Gastroesophageal sphincter (tissue), 4 donors: ENCODE data around the gene CDYL2. TPM values are rescaled to one million over a fixed set of nuclear protein-coding genes. Genes with fewer than 3 reads are reported as not detected.

Experiments
- ATAC-seq: fragments of 150-250 bp; one replicate; pipeline ENCODE4 v1.9.1; 2016; ENCODE audit warnings: mild to moderate bottlenecking, moderate library complexity
- H3K27ac ChIP-seq, 4 donors: fragments of 200-600 bp; sonication (generic) in 3 of 4; 1 replicate in 3 of 4; 2 replicates in 1 of 4; pipeline ENCODE4 v1.5.1; 2016 to 2019
- H3K27me3 ChIP-seq: fragments of 200-600 bp; sonication (generic); one replicate; pipeline ENCODE4 v1.5.1; 2019
- H3K36me3 ChIP-seq, 2 donors: fragments of 200-600 bp; sonication (generic); one replicate each; pipeline ENCODE4 v1.5.1; 2019; ENCODE audit warnings: control low read depth in 1 of 2
- H3K4me1 ChIP-seq, 3 donors: fragments of 200-600 bp; sonication (generic); 1 replicate in 2 of 3; 2 replicates in 1 of 3; pipeline ENCODE4 v1.5.1; 2016 to 2019; ENCODE audit warnings: control low read depth in 2 of 3
- H3K4me3 ChIP-seq, 2 donors: fragments of 200-600 bp; sonication (generic); one replicate each; pipeline ENCODE4 v1.5.1; 2019; ENCODE audit warnings: mild to moderate bottlenecking in 1 of 2, moderate library complexity in 1 of 2
- H3K9me3 ChIP-seq, 3 donors: fragments of 200-600 bp; sonication (generic); one replicate each; pipeline ENCODE4 v1.5.1; 2017 to 2019; ENCODE audit warnings: control low read depth in 2 of 3
- EP300 ChIP-seq: sonication (generic); formaldehyde crosslinking; IDR thresholded peaks from one replicate; pipeline ENCODE4 v1.6.1; 2017; ENCODE audit warnings: antibody characterized with exemption, mild to moderate bottlenecking
- POLR2A ChIP-seq, 2 donors: fragments of 450-650 bp; IDR thresholded peaks; one replicate each; pipeline ENCODE4 v1.6.1; 2017; ENCODE audit warnings: antibody characterized with exemption in 2 of 2, mild to moderate bottlenecking in 2 of 2, moderate library complexity in 1 of 2
- POLR2AphosphoS5 ChIP-seq: sonication (generic); formaldehyde crosslinking; IDR thresholded peaks from one replicate; pipeline ENCODE4 v1.6.1; 2017; ENCODE audit warnings: antibody characterized with exemption
- WGBS, 2 donors: methylation state at CpG; one replicate each; pipeline ENCODE4 v1.1.5; 2018; ENCODE audit warnings: low coverage in 1 of 2; 5-methylcytosine and 5-hydroxymethylcytosine counted together
- total RNA-seq, 4 donors: library from RNA; depleted of rRNA; stranded (reverse); fragments of >200 nt; gene quantifications; one replicate each; pipeline ENCODE4 v1.1.0, GENCODE V29; 2016
- TF ChIP-seq, protein P1 (sequence below), 4 experiments: fragments of 200-600 bp in 2 of 4; fragments of 450-650 bp in 2 of 4; sonication (generic) in 1 of 4; IDR thresholded peaks; one replicate each; pipeline ENCODE4 v1.5.1; 2017 to 2019; ENCODE audit warnings: antibody characterized with exemption in 4 of 4, mild to moderate bottlenecking in 2 of 4, moderate library complexity in 2 of 4

Gene CDYL2
- total RNA-seq, 4 donors from 2014 or later, result 0.78 to 11.7 (median 3.2) TPM

DNA sequence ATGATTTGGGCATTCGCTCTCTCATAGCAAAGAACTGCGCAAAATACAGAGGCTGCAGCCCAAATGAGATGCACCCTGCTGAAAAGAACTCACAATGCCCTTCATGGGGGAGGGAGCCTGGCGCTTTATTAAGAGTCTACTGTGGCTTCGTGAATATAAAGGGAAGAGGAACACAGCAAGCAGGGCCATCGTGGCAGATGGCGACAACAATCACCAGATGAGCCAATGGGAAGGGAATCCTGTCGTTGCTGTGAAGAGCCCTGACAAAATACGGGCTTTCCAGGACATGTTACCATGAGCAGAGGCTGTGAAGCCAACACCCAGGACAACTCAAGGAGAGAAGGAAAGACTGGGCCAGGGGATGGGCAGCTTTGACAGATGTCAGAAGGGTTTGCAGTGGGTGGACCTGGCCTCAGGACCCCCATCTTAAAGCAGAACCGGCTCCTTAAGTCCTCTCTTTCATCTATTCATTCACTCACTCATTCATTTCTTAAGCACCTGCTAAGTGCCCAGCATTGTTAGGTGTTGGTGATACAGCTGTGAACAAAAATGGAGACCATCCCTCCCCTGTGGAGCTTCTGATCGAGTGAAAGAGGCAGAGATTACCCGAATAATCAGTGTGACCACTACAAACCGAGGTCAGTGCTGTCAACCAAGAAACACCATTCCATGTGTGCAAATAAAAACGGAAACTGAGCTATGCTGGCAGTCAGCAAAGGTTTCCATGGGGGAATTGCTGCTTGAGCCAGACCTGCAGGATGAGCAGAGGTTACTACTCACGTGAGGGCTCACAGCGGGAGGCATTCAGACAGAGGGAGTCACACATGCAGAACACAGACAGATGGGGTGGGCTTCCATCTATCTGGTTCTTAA is 137.8 kb downstream of the CDYL2 start:
- ATAC-seq, result no peak
- Histone ChIP-seq H3K9me3 (no peaks in the 10 kb centered on the region), H3K36me3 (no peaks in the 10 kb centered on the region), H3K4me3 (no peak overlapping the region), H3K27ac (no peak overlapping the region), H3K27me3 (no peaks in the 10 kb centered on the region), H3K4me1 (no peaks in the 10 kb centered on the region)
- 60 to 74% methylated on average over 7 to 14 of the region's 15 CpGs for WGBS, 2 donors
- TF ChIP-seq EP300, result no peak
- no peak for TF ChIP-seq POLR2A (IDR thresholded peaks at IDR 0.05)
- TF ChIP-seq, protein P1, sequence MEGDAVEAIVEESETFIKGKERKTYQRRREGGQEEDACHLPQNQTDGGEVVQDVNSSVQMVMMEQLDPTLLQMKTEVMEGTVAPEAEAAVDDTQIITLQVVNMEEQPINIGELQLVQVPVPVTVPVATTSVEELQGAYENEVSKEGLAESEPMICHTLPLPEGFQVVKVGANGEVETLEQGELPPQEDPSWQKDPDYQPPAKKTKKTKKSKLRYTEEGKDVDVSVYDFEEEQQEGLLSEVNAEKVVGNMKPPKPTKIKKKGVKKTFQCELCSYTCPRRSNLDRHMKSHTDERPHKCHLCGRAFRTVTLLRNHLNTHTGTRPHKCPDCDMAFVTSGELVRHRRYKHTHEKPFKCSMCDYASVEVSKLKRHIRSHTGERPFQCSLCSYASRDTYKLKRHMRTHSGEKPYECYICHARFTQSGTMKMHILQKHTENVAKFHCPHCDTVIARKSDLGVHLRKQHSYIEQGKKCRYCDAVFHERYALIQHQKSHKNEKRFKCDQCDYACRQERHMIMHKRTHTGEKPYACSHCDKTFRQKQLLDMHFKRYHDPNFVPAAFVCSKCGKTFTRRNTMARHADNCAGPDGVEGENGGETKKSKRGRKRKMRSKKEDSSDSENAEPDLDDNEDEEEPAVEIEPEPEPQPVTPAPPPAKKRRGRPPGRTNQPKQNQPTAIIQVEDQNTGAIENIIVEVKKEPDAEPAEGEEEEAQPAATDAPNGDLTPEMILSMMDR (IDR thresholded peaks at IDR 0.05), result no peak
- no peak for TF ChIP-seq POLR2AphosphoS5

DNA sequence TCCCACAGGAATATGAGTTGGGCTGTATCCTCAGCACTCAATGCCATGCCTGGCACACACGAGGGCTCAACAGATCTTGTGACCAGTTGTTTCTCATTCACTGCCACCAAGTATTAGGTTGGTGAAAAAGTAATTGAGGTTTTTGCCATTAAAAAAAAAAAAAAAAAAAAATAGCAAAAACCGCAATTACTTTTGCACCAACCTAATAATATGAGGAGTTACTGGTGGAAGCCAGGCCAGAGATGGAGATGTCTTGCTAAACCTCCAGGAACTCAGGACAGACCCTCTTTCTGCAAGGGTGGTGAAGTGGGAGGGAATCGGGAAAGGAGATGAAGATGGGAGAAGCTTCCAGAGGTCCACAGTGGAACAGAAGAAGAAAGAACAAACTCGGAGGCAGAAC is 139.0 kb downstream of the CDYL2 start:
- Histone ChIP-seq H3K36me3 (no peaks in the 10 kb centered on the region), H3K27me3 (no peaks in the 10 kb centered on the region), H3K9me3 (peaks cover 0 to 8% (median 0%) of the 10 kb centered on the region in 3 donors), H3K4me1 (no peaks in the 10 kb centered on the region), H3K4me3 (no peak overlapping the region), H3K27ac (no peak overlapping the region)
- no peak for ATAC-seq
- no peak for TF ChIP-seq EP300
- TF ChIP-seq POLR2A (IDR thresholded peaks at IDR 0.05), result no peak
- WGBS, 2 donors, result 96 to 100% methylated on average over 2 to 4 of the region's 4 CpGs

DNA sequence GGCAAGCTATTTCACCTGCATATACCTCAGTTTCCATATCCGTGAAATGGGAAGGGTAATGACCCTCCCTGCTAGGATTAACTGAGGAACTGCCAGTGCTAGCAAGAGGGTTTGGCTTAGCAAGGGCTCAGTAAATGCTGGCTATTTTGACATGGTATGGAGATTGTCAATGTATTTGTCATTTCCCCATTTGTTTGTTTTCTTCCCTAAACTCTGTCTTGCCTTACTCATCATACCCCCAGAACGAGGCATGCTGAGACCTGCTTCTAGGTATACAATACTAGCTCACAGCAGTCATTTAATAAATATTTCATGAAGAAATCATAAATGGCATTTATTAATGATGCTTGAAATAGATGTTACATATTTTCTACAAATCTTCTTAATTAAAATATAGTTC is 139.6 kb downstream of the CDYL2 start:
- TF ChIP-seq POLR2A (IDR thresholded peaks at IDR 0.05) (no peak), POLR2AphosphoS5 (no peak), EP300 (no peak)
- TF ChIP-seq, protein P1 (IDR thresholded peaks at IDR 0.05), result no peak
- WGBS, 2 donors, result 82 to 84% methylated on average over 1 to 2 of the region's 2 CpGs
- H3K4me1 ChIP-seq, result no peaks in the 10 kb centered on the region

DNA sequence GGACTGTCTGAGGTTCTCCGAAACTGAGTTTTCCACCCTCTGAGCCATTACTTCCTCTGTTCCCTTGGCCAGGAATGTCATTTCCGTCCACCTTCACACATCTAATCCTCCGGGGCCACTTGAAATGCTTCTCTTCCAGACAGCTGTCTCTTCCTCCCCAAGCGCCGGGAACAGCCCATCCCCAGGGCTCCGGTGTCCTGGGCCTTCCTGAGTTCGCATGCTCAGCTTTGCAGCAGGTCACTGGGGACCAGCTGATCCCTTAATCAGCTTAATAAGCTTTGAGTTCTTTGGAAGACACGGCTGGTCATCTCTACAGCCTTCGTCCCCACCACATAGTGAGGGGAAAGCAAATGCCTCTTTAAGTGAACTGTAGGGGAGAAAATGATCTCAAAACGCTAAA is 140.2 kb downstream of the CDYL2 start:
- TF ChIP-seq POLR2A (IDR thresholded peaks at IDR 0.05) (no peak), POLR2AphosphoS5 (no peak), EP300 (no peak)
- TF ChIP-seq, protein P1 (IDR thresholded peaks at IDR 0.05), result no peak
- H3K4me3 ChIP-seq, result no peak overlapping the region
- H3K9me3 ChIP-seq, result peaks cover 0 to 15% (median 0%) of the 10 kb centered on the region in 3 donors
- WGBS, 2 donors, result 40 to 62% methylated on average over 4 to 7 of the region's 10 CpGs
- no peaks in the 10 kb centered on the region for H3K4me1 ChIP-seq
- no peak for ATAC-seq
- H3K36me3 ChIP-seq, result no peaks in the 10 kb centered on the region
- H3K27ac ChIP-seq, result no peak overlapping the region
- H3K27me3 ChIP-seq, result no peaks in the 10 kb centered on the region

More for the DNA sequence above, 139.6 kb downstream of the CDYL2 start:
- Histone ChIP-seq H3K36me3 (no peaks in the 10 kb centered on the region), H3K4me3 (no peak overlapping the region), H3K9me3 (peaks cover 0 to 13% (median 0%) of the 10 kb centered on the region in 3 donors), H3K27me3 (no peaks in the 10 kb centered on the region), H3K27ac (no peak overlapping the region)
- no peak for ATAC-seq

DNA sequence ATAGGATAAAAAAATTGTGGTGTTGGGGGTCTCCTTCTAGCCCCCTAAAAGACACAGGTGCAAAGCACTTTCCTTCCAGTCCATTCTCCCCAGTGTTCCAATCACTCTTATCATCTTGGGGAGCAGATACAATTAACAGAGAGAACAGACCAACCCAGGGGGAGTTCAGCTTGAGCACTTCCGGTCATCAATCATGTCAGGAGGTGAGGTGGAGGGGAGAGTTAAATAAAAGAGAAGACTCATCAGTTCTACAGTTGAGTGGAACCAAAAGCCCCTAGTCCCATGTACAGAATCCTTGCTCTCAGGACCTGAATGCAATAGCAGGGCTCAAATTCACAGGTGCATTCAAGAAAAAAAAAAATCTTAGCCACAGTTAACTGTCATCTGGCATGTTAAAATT is 141.3 kb downstream of the CDYL2 start:
- Histone ChIP-seq H3K4me1 (no peaks in the 10 kb centered on the region), H3K27ac (no peak overlapping the region), H3K4me3 (no peak overlapping the region), H3K9me3 (peaks cover 0 to 15% (median 0%) of the 10 kb centered on the region in 3 donors), H3K27me3 (no peaks in the 10 kb centered on the region), H3K36me3 (no peaks in the 10 kb centered on the region)
- ATAC-seq, result no peak
- TF ChIP-seq EP300 (no peak), POLR2A (IDR thresholded peaks at IDR 0.05) (no peak), POLR2AphosphoS5 (no peak)
- TF ChIP-seq, protein P1 (IDR thresholded peaks at IDR 0.05), result no peak
- 75% methylated on average over 1 of the region's 1 CpG; no CpG with 5 or more reads in 1 of the 2 donors for WGBS, 2 donors
